Measurements from ENCODE around the gene BTBD3. TPM values are rescaled to one million over a fixed set of nuclear protein-coding genes. Genes with fewer than 3 reads are reported as not detected.

The BTBD3 gene
- total and polyA plus RNA-seq, 4 donors: 3.0 to 13.1 (median 8.4) TPM

GRCh38 chr20:11941593-11942246 is 24.0 kb downstream of the BTBD3 start:
- TF ChIP-seq JUND (IDR thresholded peaks at IDR 0.05) (no peak), REST (IDR thresholded peaks at IDR 0.05) (no peak), NR2F2 (IDR thresholded peaks at IDR 0.05) (no peak), HNF4G (IDR thresholded peaks at IDR 0.05) (no peak), FOXA1 (IDR thresholded peaks at IDR 0.05) (no peak)
- H3K9ac ChIP-seq (ENCODE audit: low read depth in 1 of 2, low read length in 2 of 2): no peak overlapping the region
- H3K4me3 ChIP-seq (ENCODE audit: low read depth in 1 of 3, low read length in 3 of 3): no peak overlapping the region
- H3K27me3 ChIP-seq (ENCODE audit: control insufficient read depth in 4 of 4, insufficient read depth in 4 of 4, low read length in 3 of 4): no peaks in the 10 kb centered on the region
- H3K4me1 ChIP-seq (ENCODE audit: control insufficient read depth in 4 of 4, insufficient read depth in 4 of 4, low read length in 3 of 4): no peaks in the 10 kb centered on the region
- H3K9me3 ChIP-seq (ENCODE audit: control insufficient read depth in 4 of 4, low read length in 3 of 4): no peaks in the 10 kb centered on the region
- H3K27ac ChIP-seq (ENCODE audit: low read depth in 1 of 2, low read length in 2 of 2): no peak overlapping the region
- WGBS: 87% methylated on average over 4 of the region's 4 CpGs
- DNase-seq (ENCODE audit: low spot score): no peak
- no peaks in the 10 kb centered on the region for H3K36me3 ChIP-seq (ENCODE audit: control insufficient read depth in 4 of 4, insufficient read depth in 3 of 4, low read depth in 1 of 4, low read length in 3 of 4)

- TF ChIP-seq YY1 (IDR thresholded peaks at IDR 0.05) (no peak), FOXA2 (IDR thresholded peaks at IDR 0.05) (no peak)
- Histone ChIP-seq H3K27me3 (ENCODE audit: control insufficient read depth in 4 of 4, insufficient read depth in 4 of 4, low read length in 3 of 4) (no peaks in the 10 kb centered on the region), H3K4me1 (ENCODE audit: control insufficient read depth in 4 of 4, insufficient read depth in 4 of 4, low read length in 3 of 4) (no peaks in the 10 kb centered on the region), H3K9me3 (ENCODE audit: control insufficient read depth in 4 of 4, low read length in 3 of 4) (no peaks in the 10 kb centered on the region), H3K9ac (ENCODE audit: low read depth in 1 of 2, low read length in 2 of 2) (no peak overlapping the region), H3K4me3 (ENCODE audit: low read depth in 1 of 3, low read length in 3 of 3) (no peak overlapping the region), H3K27ac (ENCODE audit: low read depth in 1 of 2, low read length in 2 of 2) (no peak overlapping the region), H3K36me3 (ENCODE audit: control insufficient read depth in 4 of 4, insufficient read depth in 3 of 4, low read depth in 1 of 4, low read length in 3 of 4) (no peaks in the 10 kb centered on the region)
- no peak for DNase-seq (ENCODE audit: low spot score)
- WGBS: 96% methylated on average over 6 of the region's 6 CpGs
These were observed 26.1 kb downstream of the BTBD3 start for GRCh38 chr20:11943778-11944177.

- DNase-seq (ENCODE audit: low spot score): no peak
- Histone ChIP-seq H3K27me3 (ENCODE audit: control insufficient read depth in 4 of 4, insufficient read depth in 4 of 4, low read length in 3 of 4) (no peaks in the 10 kb centered on the region), H3K9me3 (ENCODE audit: control insufficient read depth in 4 of 4, low read length in 3 of 4) (peaks cover 0 to 4% (median 0%) of the 10 kb centered on the region in 4 donors), H3K9ac (ENCODE audit: low read depth in 1 of 2, low read length in 2 of 2) (no peak overlapping the region), H3K36me3 (ENCODE audit: control insufficient read depth in 4 of 4, insufficient read depth in 3 of 4, low read depth in 1 of 4, low read length in 3 of 4) (no peaks in the 10 kb centered on the region), H3K27ac (ENCODE audit: low read depth in 1 of 2, low read length in 2 of 2) (no peak overlapping the region), H3K4me3 (ENCODE audit: low read depth in 1 of 3, low read length in 3 of 3) (no peak overlapping the region), H3K4me1 (ENCODE audit: control insufficient read depth in 4 of 4, insufficient read depth in 4 of 4, low read length in 3 of 4) (no peaks in the 10 kb centered on the region)
- no peak for TF ChIP-seq HNF4G (IDR thresholded peaks at IDR 0.05)
- TF ChIP-seq RXRA (IDR thresholded peaks at IDR 0.05): no peak
These were observed 31.1 kb downstream of the BTBD3 start for GRCh38 chr20:11948806-11949205.

- H3K36me3 ChIP-seq (ENCODE audit: control insufficient read depth in 4 of 4, insufficient read depth in 3 of 4, low read depth in 1 of 4, low read length in 3 of 4): no peaks in the 10 kb centered on the region
- H3K4me3 ChIP-seq (ENCODE audit: low read depth in 1 of 3, low read length in 3 of 3): no peak overlapping the region
- peaks cover 0 to 4% (median 0%) of the 10 kb centered on the region in 4 donors for H3K9me3 ChIP-seq (ENCODE audit: control insufficient read depth in 4 of 4, low read length in 3 of 4)
- TF ChIP-seq HNF4A (conservative IDR thresholded peaks at IDR 0.05): no peak
- TF ChIP-seq JUND (IDR thresholded peaks at IDR 0.05): no peak
- no peak for TF ChIP-seq CTCF (IDR thresholded peaks at IDR 0.05; ENCODE audit: low read depth, low read length, missing input control)
- no peak for TF ChIP-seq HNF4G (IDR thresholded peaks at IDR 0.05)
- no peak for TF ChIP-seq FOXA2 (IDR thresholded peaks at IDR 0.05)
- no peaks in the 10 kb centered on the region for H3K4me1 ChIP-seq (ENCODE audit: control insufficient read depth in 4 of 4, insufficient read depth in 4 of 4, low read length in 3 of 4)
- H3K27me3 ChIP-seq (ENCODE audit: control insufficient read depth in 4 of 4, insufficient read depth in 4 of 4, low read length in 3 of 4): no peaks in the 10 kb centered on the region
- no peak overlapping the region for H3K9ac ChIP-seq (ENCODE audit: low read depth in 1 of 2, low read length in 2 of 2)
- 66% methylated on average over 3 of the region's 3 CpGs for WGBS
- H3K27ac ChIP-seq (ENCODE audit: low read depth in 1 of 2, low read length in 2 of 2): no peak overlapping the region
- no peak for DNase-seq (ENCODE audit: low spot score)
These were observed 32.0 kb downstream of the BTBD3 start for GRCh38 chr20:11949711-11950110.

Measured in liver (tissue), 9 donors.